GM15510 (cell line): ENCODE data around the gene ARMH3.

Experiments
- POLR2A ChIP-seq: IDR thresholded peaks from 3 replicates; pipeline ENCODE4 v1.6.1; 2011; ENCODE audit warnings: borderline replicate concordance; ENCODE audit not compliant: insufficient read length; ENCODE audit errors: extremely low read depth

ARMH3 gene

GRCh38 chr10:101797403-101798059 lies 258.4 kb downstream of the ARMH3 start:
- TF ChIP-seq POLR2A = no peak
